CD4-positive, alpha-beta T cell (primary cell): ENCODE measurements around the gene HMGN1. TPM values are rescaled to one million over a fixed set of nuclear protein-coding genes. Genes with fewer than 3 reads are reported as not detected.

Experiments
- ATAC-seq: fragments of 200-7000 bp; cut with Tn5 transposase; one replicate; pipeline ENCODE4 v1.10.0; 2022; ENCODE audit warnings: mild to moderate bottlenecking; ENCODE audit not compliant: poor library complexity
- CTCF ChIA-PET: fragments of 350-600 bp; sonication (Branson Sonifier 250); formaldehyde crosslinking; loops from one replicate; lab custom pipeline; 2021; ENCODE audit warnings: antibody characterized with exemption, inconsistent platforms; lab: Charles Lee
- POLR2A ChIA-PET: fragments of 350-600 bp; sonication (Branson Sonifier 250); formaldehyde crosslinking; loops from one replicate; lab custom pipeline; 2021; ENCODE audit warnings: antibody characterized with exemption, inconsistent platforms; lab: Charles Lee
- DNase-seq, 14 experiments: peaks; one replicate each; pipeline ENCODE4 v3.0.0-alpha.2; 2013 to 2020; ENCODE audit warnings: mixed read lengths in 2 of 14
- H3K27ac ChIP-seq, 2 donors: one replicate each; pipeline versions ENCODE4 v1.5.1 to v1.7.0; 2013; ENCODE audit warnings: low read length in 2 of 2, low read depth in 1 of 2, mild to moderate bottlenecking in 1 of 2
- H3K27me3 ChIP-seq, 2 experiments: 1 replicate in 1 of 2; 2 replicates in 1 of 2; pipeline versions ENCODE4 v1.6.1 to v1.7.0; 2013; ENCODE audit warnings: low read length in 2 of 2, control low read depth in 1 of 2, mild to moderate bottlenecking in 1 of 2, moderate library complexity in 1 of 2; ENCODE audit not compliant: insufficient read depth in 2 of 2, control insufficient read depth in 1 of 2
- H3K36me3 ChIP-seq: one replicate; pipeline ENCODE4 v1.6.1; 2013; ENCODE audit warnings: low read length, control low read depth; ENCODE audit not compliant: insufficient read depth
- H3K4me1 ChIP-seq: one replicate; pipeline ENCODE4 v1.6.1; 2013; ENCODE audit warnings: low read length, control low read depth; ENCODE audit not compliant: insufficient read depth
- H3K4me3 ChIP-seq: one replicate; pipeline ENCODE4 v1.5.1; 2013; ENCODE audit warnings: mild to moderate bottlenecking, low read length, moderate library complexity
- H3K9me3 ChIP-seq, 2 experiments: 1 replicate in 1 of 2; 2 replicates in 1 of 2; pipeline versions ENCODE4 v1.6.1 to v1.7.0; 2013; ENCODE audit warnings: low read length in 2 of 2, mild to moderate bottlenecking in 2 of 2, control low read depth in 1 of 2, moderate library complexity in 1 of 2; ENCODE audit not compliant: control insufficient read depth in 1 of 2, insufficient read depth in 1 of 2
- H3K27ac Mint-ChIP-seq: one replicate; pipeline ENCODE4 v1.8.0; 2020; ENCODE audit warnings: mixed read lengths
- H3K27me3 Mint-ChIP-seq: one replicate; pipeline ENCODE4 v1.8.0; 2021; ENCODE audit warnings: mixed read lengths
- H3K36me3 Mint-ChIP-seq: one replicate; pipeline ENCODE4 v1.8.0; 2021; ENCODE audit warnings: low read depth, mixed read lengths
- H3K4me1 Mint-ChIP-seq: one replicate; pipeline ENCODE4 v1.8.0; 2021; ENCODE audit warnings: low read depth, mixed read lengths
- H3K4me3 Mint-ChIP-seq: one replicate; pipeline ENCODE4 v1.8.0; 2020; ENCODE audit warnings: mild to moderate bottlenecking, mixed read lengths
- H3K9me3 Mint-ChIP-seq: one replicate; pipeline ENCODE4 v1.8.0; 2020; ENCODE audit warnings: mixed read lengths
- CTCF ChIP-seq: fragments of 200-600 bp; IDR thresholded peaks from one replicate; pipeline ENCODE4 v1.8.0; 2022; ENCODE audit warnings: antibody characterized with exemption, mild to moderate bottlenecking
- intact Hi-C, 2 experiments: fragments of 100-400 bp; cut with DNase I in 1 of 2; cut with micrococcal nuclease in 1 of 2; formaldehyde crosslinking; loops; one replicate each; pipeline versions ENCODE4 v1.15.1 to v1.9.0; 2023 to 2025; cut with DNase I, micrococcal nuclease
- total RNA-seq, 174 experiments: library from RNA in 2 of 174; stranded (reverse) in 2 of 174; gene quantifications; one replicate each; pipeline ENCODE4 v1.2.3 and lab custom pipeline; 2021 to 2026

HMGN1 gene
- total RNA-seq, 2 experiments from 2014 or later: 256 to 262 TPM

GRCh38 chr21:39390212-39390765, 41.4 kb upstream of the HMGN1 start:
- Mint-ChIP-seq H3K4me3 (no peak overlapping the region), H3K9me3 (no peaks in the 10 kb centered on the region)
- no peak for ATAC-seq

GRCh38 chr21:39388811-39389155, 39.9 kb upstream of the HMGN1 start:
- intact Hi-C loops: loop anchor here (1.0 to 10.0 kb wide), 9 partner anchors 16 to 881 kb away; partner anchors contain the start of genes BRWD1 (in 2 of the 2), HMGN1 (in 2 of the 2), PSMG1 (in 2 of the 2) and ETS2 (in 1 of the 2)
- no peak for ATAC-seq
- H3K27me3 ChIP-seq: no peaks in the 10 kb centered on the region
- peaks cover 30% of the 10 kb centered on the region for H3K4me1 ChIP-seq
- Mint-ChIP-seq H3K27me3 (no peaks in the 10 kb centered on the region), H3K4me1 (peaks cover 36% of the 10 kb centered on the region), H3K4me3 (peak overlapping the region; percentile 90), H3K9me3 (no peaks in the 10 kb centered on the region), H3K27ac (peak overlapping the region; percentile 85), H3K36me3 (peaks cover 44% of the 10 kb centered on the region)
- no peaks in the 10 kb centered on the region for H3K9me3 ChIP-seq
- no peak for TF ChIP-seq CTCF
- CTCF ChIA-PET: interaction anchor here (1.1 to 1.5 kb wide), 3 partner anchors 73 to 76 kb away, joined by 3 to 4 read pairs (median 4); partner anchors contain the start of gene BRWD1
- peaks cover 32% of the 10 kb centered on the region for H3K36me3 ChIP-seq
- POLR2A ChIA-PET: no interaction called here
- DNase-seq: no peak
- H3K4me3 ChIP-seq: peak overlapping the region; percentile 63
- H3K27ac ChIP-seq: no peak overlapping the region

More at GRCh38 chr21:39390212-39390765, 41.4 kb upstream of the HMGN1 start:
- intact Hi-C loops: no loop called here
- POLR2A ChIA-PET: interaction anchor here (0.9 kb wide), 1 partner anchor 78 kb away, joined by 3 read pairs; no protein-coding TSS in a partner anchor
- Histone ChIP-seq H3K27ac (no peak overlapping the region), H3K4me1 (peaks cover 23% of the 10 kb centered on the region), H3K36me3 (peaks cover 37% of the 10 kb centered on the region), H3K27me3 (no peaks in the 10 kb centered on the region), H3K4me3 (no peak overlapping the region), H3K9me3 (no peaks in the 10 kb centered on the region)
- H3K36me3 Mint-ChIP-seq: peaks cover 56% of the 10 kb centered on the region
- TF ChIP-seq CTCF: no peak
- DNase-seq: no peak
- no peaks in the 10 kb centered on the region for H3K27me3 Mint-ChIP-seq
- CTCF ChIA-PET: no interaction called here
- no peak overlapping the region for H3K27ac Mint-ChIP-seq
- H3K4me1 Mint-ChIP-seq: peaks cover 28% of the 10 kb centered on the region

GRCh38 chr21:39388038-39388810, 39.3 kb upstream of the HMGN1 start:
- peak; percentile 80 to 95 (median 86) for DNase-seq
- intact Hi-C loops: loop anchor here (1.0 to 10.0 kb wide), 9 partner anchors 15 to 881 kb away; partner anchors contain the start of genes BRWD1 (in 2 of the 2), HMGN1 (in 2 of the 2), PSMG1 (in 2 of the 2) and ETS2 (in 1 of the 2)

More at GRCh38 chr21:39388038-39388810, 39.3 kb upstream of the HMGN1 start:
- peaks cover 39% of the 10 kb centered on the region for H3K36me3 Mint-ChIP-seq
- peak overlapping the region; percentile 90 for H3K4me3 Mint-ChIP-seq
- TF ChIP-seq CTCF: peak; percentile 96
- peaks cover 36% of the 10 kb centered on the region for H3K4me1 Mint-ChIP-seq
- H3K9me3 Mint-ChIP-seq: no peaks in the 10 kb centered on the region
- ATAC-seq: peak; percentile 78
- Histone ChIP-seq H3K9me3 (no peaks in the 10 kb centered on the region), H3K4me1 (peaks cover 30% of the 10 kb centered on the region), H3K27ac (peak overlapping the region in 1 of 2 donors; percentile 35), H3K27me3 (no peaks in the 10 kb centered on the region), H3K4me3 (peak overlapping the region; percentile 63), H3K36me3 (peaks cover 27% of the 10 kb centered on the region)
- H3K27me3 Mint-ChIP-seq: no peaks in the 10 kb centered on the region
- POLR2A ChIA-PET: interaction anchor here (1.0 to 4.3 kb wide), 5 partner anchors 40 to 205 kb away, joined by 3 to 65 read pairs (median 10); partner anchors contain the start of genes BRWD1, HMGN1 and PSMG1
- CTCF ChIA-PET: interaction anchor here (0.8 to 1.5 kb wide), 8 partner anchors 15 to 211 kb away, joined by 3 to 11 read pairs (median 4); partner anchors contain the start of gene BRWD1
- H3K27ac Mint-ChIP-seq: peak overlapping the region; percentile 85
